ENCODE results near the gene SLC1A2.

Gene SLC1A2

GRCh38 chr11:35343033-35343598 is 76.2 kb downstream of the SLC1A2 start:
- Histone ChIP-seq H3K4me3 (ENCODE audit: low read depth in 1 of 2, low read length in 1 of 2) (no peak overlapping the region), H3K9me3 (no peaks in the 10 kb centered on the region), H3K4me1 (ENCODE audit: control insufficient read depth in 1 of 2, insufficient read depth in 1 of 2, low read depth in 1 of 2, low read length in 1 of 2) (peaks cover 10 to 11% of the 10 kb centered on the region in 2 experiments), H3K27me3 (no peaks in the 10 kb centered on the region), H3K36me3 (no peaks in the 10 kb centered on the region), H3K27ac (no peak overlapping the region)
- no peak for TF ChIP-seq CTCF (IDR thresholded peaks at IDR 0.05)

- H3K4me1 ChIP-seq (ENCODE audit: control insufficient read depth in 1 of 2, insufficient read depth in 1 of 2, low read depth in 1 of 2, low read length in 1 of 2): peaks cover 10 to 11% of the 10 kb centered on the region in 2 experiments
- no peak for TF ChIP-seq CTCF (IDR thresholded peaks at IDR 0.05)
- no peak overlapping the region for H3K27ac ChIP-seq
- H3K36me3 ChIP-seq: no peaks in the 10 kb centered on the region
- H3K27me3 ChIP-seq: no peaks in the 10 kb centered on the region
- H3K9me3 ChIP-seq: no peaks in the 10 kb centered on the region
- no peak overlapping the region for H3K4me3 ChIP-seq (ENCODE audit: low read depth in 1 of 2, low read length in 1 of 2)
These were observed 78.6 kb downstream of the SLC1A2 start for GRCh38 chr11:35340715-35341114.

- Histone ChIP-seq H3K27ac (no peak overlapping the region), H3K36me3 (no peaks in the 10 kb centered on the region), H3K9me3 (no peaks in the 10 kb centered on the region), H3K27me3 (no peaks in the 10 kb centered on the region), H3K4me3 (ENCODE audit: low read depth in 1 of 2, low read length in 1 of 2) (no peak overlapping the region), H3K4me1 (ENCODE audit: control insufficient read depth in 1 of 2, insufficient read depth in 1 of 2, low read depth in 1 of 2, low read length in 1 of 2) (peaks cover 5% of the 10 kb centered on the region in 2 experiments)
- TF ChIP-seq CTCF (IDR thresholded peaks at IDR 0.05): no peak
These were observed 79.3 kb downstream of the SLC1A2 start for GRCh38 chr11:35340071-35340470.

- TF ChIP-seq CTCF (IDR thresholded peaks at IDR 0.05): no peak
- Histone ChIP-seq H3K4me3 (ENCODE audit: low read depth in 1 of 2, low read length in 1 of 2) (no peak overlapping the region), H3K9me3 (no peaks in the 10 kb centered on the region), H3K27me3 (no peaks in the 10 kb centered on the region), H3K4me1 (ENCODE audit: control insufficient read depth in 1 of 2, insufficient read depth in 1 of 2, low read depth in 1 of 2, low read length in 1 of 2) (no peaks in the 10 kb centered on the region), H3K36me3 (no peaks in the 10 kb centered on the region), H3K27ac (no peak overlapping the region)
These were observed 80.4 kb downstream of the SLC1A2 start for GRCh38 chr11:35338921-35339320.

DNA sequence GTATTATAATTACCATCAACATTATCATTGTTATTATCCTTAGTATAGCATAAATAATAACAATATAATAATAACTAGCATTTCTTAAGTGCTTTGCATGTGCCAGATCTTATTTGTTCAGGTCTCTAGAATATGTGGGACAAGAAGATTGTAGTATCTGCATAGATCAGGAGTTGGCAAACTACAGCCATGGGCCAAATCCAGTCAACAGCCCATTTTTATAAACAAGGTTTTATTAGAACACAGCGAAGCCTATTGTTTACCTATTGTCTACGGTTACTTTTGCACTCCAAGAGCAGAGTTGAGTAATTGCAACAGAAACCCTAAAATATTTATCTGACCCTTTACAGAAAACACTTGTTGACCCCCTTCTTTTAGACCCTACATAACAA is 81.4 kb downstream of the SLC1A2 start:
- Histone ChIP-seq H3K27ac (no peak overlapping the region), H3K4me1 (ENCODE audit: control insufficient read depth in 1 of 2, insufficient read depth in 1 of 2, low read depth in 1 of 2, low read length in 1 of 2) (no peaks in the 10 kb centered on the region), H3K36me3 (no peaks in the 10 kb centered on the region), H3K4me3 (ENCODE audit: low read depth in 1 of 2, low read length in 1 of 2) (no peak overlapping the region), H3K27me3 (no peaks in the 10 kb centered on the region), H3K9me3 (no peaks in the 10 kb centered on the region)
- no peak for TF ChIP-seq CTCF (IDR thresholded peaks at IDR 0.05)
